GM12864 (cell line): ENCODE results near the gene SH3TC2.

Experiments used
- DNase-seq: peaks from one replicate; pipeline ENCODE4 v3.0.0-alpha.2; 2011; ENCODE audit warnings: low read depth
- H3K4me3 ChIP-seq: 2 replicates; pipeline ENCODE4 v1.5.1; 2011; ENCODE audit warnings: mild to moderate bottlenecking, low read depth, low read length, control low read depth
- CTCF ChIP-seq: IDR thresholded peaks from 2 replicates; pipeline ENCODE4 v1.5.1; 2011; ENCODE audit warnings: low read depth, mild to moderate bottlenecking, moderate library complexity, low read length, control low read depth, inconsistent platforms; ENCODE audit errors: missing control alignments

Gene SH3TC2

GRCh38 chr5:149040421-149040820 is 22.4 kb downstream of the SH3TC2 start:
- TF ChIP-seq CTCF, result no peak
- DNase-seq, result no peak
- no peak overlapping the region for H3K4me3 ChIP-seq

- H3K4me3 ChIP-seq, result no peak overlapping the region
- no peak for TF ChIP-seq CTCF
- DNase-seq, result no peak
These were observed 23.4 kb downstream of the SH3TC2 start for GRCh38 chr5:149039506-149039905.

- no peak overlapping the region for H3K4me3 ChIP-seq
- TF ChIP-seq CTCF, result no peak
- DNase-seq, result no peak
These were observed 24.4 kb downstream of the SH3TC2 start for GRCh38 chr5:149038336-149039080.

- no peak for DNase-seq
- no peak overlapping the region for H3K4me3 ChIP-seq
- TF ChIP-seq CTCF, result no peak
These were observed 25.0 kb downstream of the SH3TC2 start for GRCh38 chr5:149037817-149038216.

- H3K4me3 ChIP-seq, result no peak overlapping the region
- no peak for DNase-seq
- no peak for TF ChIP-seq CTCF
These were observed 25.9 kb downstream of the SH3TC2 start for GRCh38 chr5:149036970-149037369.

GRCh38 chr5:149036168-149036567 is 26.7 kb downstream of the SH3TC2 start:
- H3K4me3 ChIP-seq, result no peak overlapping the region
- no peak for TF ChIP-seq CTCF
- no peak for DNase-seq

- DNase-seq, result peak; percentile 7
- H3K4me3 ChIP-seq, result no peak overlapping the region
- peak; percentile 88 for TF ChIP-seq CTCF
These were observed 27.5 kb downstream of the SH3TC2 start for GRCh38 chr5:149035372-149035790.
